ENCODE measurements around the gene ETV4.

DNA sequence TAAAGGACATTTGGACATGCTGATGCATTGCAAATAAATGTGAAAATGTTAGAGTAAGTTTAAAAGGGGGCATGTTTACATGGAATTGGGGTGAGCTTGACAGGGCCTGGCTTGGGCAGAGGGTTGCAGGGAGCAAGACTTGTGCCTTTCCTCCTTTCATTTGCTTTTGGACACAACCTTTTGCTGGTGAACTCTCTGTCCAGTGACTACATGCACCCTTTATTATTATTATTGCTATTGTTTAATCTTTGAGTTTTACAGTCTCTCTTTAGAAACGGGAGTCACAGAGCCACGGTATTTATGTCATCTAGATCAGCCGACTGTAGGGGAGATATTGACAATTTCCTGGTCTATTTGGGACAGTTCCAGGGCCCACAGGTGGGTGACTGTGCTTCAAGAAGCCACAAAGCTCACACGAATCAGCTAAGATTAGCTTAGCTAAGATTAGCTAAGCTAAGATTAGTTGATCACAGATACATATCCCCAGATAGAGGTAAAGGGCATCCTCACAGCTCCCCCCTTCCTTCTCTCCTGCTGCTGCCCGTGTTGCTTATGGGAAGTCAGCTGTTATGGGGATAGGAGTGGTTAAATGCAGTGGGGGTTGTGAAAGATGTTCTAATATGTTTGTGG, 28.9 kb upstream of the ETV4 start:
- TF ChIP-seq, protein P1, sequence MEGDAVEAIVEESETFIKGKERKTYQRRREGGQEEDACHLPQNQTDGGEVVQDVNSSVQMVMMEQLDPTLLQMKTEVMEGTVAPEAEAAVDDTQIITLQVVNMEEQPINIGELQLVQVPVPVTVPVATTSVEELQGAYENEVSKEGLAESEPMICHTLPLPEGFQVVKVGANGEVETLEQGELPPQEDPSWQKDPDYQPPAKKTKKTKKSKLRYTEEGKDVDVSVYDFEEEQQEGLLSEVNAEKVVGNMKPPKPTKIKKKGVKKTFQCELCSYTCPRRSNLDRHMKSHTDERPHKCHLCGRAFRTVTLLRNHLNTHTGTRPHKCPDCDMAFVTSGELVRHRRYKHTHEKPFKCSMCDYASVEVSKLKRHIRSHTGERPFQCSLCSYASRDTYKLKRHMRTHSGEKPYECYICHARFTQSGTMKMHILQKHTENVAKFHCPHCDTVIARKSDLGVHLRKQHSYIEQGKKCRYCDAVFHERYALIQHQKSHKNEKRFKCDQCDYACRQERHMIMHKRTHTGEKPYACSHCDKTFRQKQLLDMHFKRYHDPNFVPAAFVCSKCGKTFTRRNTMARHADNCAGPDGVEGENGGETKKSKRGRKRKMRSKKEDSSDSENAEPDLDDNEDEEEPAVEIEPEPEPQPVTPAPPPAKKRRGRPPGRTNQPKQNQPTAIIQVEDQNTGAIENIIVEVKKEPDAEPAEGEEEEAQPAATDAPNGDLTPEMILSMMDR (conservative IDR thresholded peaks at IDR 0.05; ENCODE audit: low read depth, low read length) = no peak
- TF ChIP-seq EZH2 (IDR thresholded peaks at IDR 0.05; ENCODE audit: low read length, unreplicated experiment) (no peak), EZH2phosphoT487 (IDR thresholded peaks at IDR 0.05; ENCODE audit: borderline replicate concordance, low read length) (no peak)
